ENCODE results near the gene ZNF32.

- TF ChIP-seq CTCF (IDR thresholded peaks at IDR 0.05) (no peak), POLR2A (IDR thresholded peaks at IDR 0.05) (no peak)
These were observed 1.1 kb downstream of the ZNF32 start for GRCh38 chr10:43647576-43647975.
